Panc1 (cell line): Measurements from ENCODE around the gene MDM2.

Experiments
- POLR2AphosphoS5 ChIP-seq: IDR thresholded peaks from 2 replicates; pipeline ENCODE4 v1.6.1; 2012; ENCODE audit warnings: mild to moderate bottlenecking, low read depth, low read length, moderate library complexity
- TCF7L2 ChIP-seq: IDR thresholded peaks from 2 replicates; pipeline ENCODE4 v1.6.1; 2011; ENCODE audit warnings: mild to moderate bottlenecking, low read depth, low read length, inconsistent platforms
- TF ChIP-seq, protein P1 (sequence below): fragments of 450-650 bp; IDR thresholded peaks from 2 replicates; pipeline ENCODE4 v1.5.1; 2017; ENCODE audit warnings: mild to moderate bottlenecking
- TF ChIP-seq, protein P2 (sequence below), 2 experiments: IDR thresholded peaks; 2 replicates each; pipeline ENCODE4 v1.6.1; 2011 to 2012; ENCODE audit warnings: low read depth in 2 of 2, control low read depth in 1 of 2, low read length in 1 of 2, mild to moderate bottlenecking in 1 of 2, moderate library complexity in 1 of 2; ENCODE audit not compliant: insufficient read depth in 1 of 2

DNA sequence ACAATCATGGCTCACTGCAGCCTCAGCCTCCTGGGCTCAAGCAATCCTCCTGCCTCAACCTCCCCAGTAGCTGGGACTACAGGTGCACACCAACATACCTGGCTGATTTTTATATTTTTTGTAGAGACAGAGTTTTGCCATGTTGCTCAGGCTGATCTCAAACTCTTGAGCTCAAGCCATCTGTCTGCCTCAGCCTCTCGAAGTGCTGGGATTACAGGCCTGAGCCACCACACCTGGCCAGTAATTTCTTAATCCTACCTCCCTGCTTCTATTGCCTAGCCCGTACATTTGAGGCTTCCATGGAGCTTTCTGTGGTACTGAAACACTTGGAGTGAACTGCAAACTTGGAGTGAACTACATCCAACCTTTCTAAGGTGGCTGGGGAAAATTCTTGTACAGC, 41.3 kb upstream of the MDM2 start:
- TF ChIP-seq, protein P1, sequence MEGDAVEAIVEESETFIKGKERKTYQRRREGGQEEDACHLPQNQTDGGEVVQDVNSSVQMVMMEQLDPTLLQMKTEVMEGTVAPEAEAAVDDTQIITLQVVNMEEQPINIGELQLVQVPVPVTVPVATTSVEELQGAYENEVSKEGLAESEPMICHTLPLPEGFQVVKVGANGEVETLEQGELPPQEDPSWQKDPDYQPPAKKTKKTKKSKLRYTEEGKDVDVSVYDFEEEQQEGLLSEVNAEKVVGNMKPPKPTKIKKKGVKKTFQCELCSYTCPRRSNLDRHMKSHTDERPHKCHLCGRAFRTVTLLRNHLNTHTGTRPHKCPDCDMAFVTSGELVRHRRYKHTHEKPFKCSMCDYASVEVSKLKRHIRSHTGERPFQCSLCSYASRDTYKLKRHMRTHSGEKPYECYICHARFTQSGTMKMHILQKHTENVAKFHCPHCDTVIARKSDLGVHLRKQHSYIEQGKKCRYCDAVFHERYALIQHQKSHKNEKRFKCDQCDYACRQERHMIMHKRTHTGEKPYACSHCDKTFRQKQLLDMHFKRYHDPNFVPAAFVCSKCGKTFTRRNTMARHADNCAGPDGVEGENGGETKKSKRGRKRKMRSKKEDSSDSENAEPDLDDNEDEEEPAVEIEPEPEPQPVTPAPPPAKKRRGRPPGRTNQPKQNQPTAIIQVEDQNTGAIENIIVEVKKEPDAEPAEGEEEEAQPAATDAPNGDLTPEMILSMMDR: no peak
- TF ChIP-seq POLR2AphosphoS5 (no peak), TCF7L2 (no peak)
- TF ChIP-seq, protein P2, sequence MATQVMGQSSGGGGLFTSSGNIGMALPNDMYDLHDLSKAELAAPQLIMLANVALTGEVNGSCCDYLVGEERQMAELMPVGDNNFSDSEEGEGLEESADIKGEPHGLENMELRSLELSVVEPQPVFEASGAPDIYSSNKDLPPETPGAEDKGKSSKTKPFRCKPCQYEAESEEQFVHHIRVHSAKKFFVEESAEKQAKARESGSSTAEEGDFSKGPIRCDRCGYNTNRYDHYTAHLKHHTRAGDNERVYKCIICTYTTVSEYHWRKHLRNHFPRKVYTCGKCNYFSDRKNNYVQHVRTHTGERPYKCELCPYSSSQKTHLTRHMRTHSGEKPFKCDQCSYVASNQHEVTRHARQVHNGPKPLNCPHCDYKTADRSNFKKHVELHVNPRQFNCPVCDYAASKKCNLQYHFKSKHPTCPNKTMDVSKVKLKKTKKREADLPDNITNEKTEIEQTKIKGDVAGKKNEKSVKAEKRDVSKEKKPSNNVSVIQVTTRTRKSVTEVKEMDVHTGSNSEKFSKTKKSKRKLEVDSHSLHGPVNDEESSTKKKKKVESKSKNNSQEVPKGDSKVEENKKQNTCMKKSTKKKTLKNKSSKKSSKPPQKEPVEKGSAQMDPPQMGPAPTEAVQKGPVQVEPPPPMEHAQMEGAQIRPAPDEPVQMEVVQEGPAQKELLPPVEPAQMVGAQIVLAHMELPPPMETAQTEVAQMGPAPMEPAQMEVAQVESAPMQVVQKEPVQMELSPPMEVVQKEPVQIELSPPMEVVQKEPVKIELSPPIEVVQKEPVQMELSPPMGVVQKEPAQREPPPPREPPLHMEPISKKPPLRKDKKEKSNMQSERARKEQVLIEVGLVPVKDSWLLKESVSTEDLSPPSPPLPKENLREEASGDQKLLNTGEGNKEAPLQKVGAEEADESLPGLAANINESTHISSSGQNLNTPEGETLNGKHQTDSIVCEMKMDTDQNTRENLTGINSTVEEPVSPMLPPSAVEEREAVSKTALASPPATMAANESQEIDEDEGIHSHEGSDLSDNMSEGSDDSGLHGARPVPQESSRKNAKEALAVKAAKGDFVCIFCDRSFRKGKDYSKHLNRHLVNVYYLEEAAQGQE (IDR thresholded peaks at IDR 0.05; ENCODE audit: insufficient read depth in 1 of 2, low read depth in 2 of 2, low read length in 1 of 2): no peak
